HG02642 (cell line): ENCODE measurements around the gene EGLN2.
"Not testable (repeated sequence)": the region's sequence is repeated elsewhere in the genome, so short reads cannot be mapped to it uniquely, and the experiment has no call there.

Source experiments
- ATAC-seq: cut with Tn5 transposase; IDR thresholded peaks from one replicate; pipeline ENCODE4 v1.9.1; 2021; ENCODE audit warnings: mild to moderate bottlenecking; ENCODE audit not compliant: unreplicated experiment, poor library complexity

The EGLN2 gene

DNA sequence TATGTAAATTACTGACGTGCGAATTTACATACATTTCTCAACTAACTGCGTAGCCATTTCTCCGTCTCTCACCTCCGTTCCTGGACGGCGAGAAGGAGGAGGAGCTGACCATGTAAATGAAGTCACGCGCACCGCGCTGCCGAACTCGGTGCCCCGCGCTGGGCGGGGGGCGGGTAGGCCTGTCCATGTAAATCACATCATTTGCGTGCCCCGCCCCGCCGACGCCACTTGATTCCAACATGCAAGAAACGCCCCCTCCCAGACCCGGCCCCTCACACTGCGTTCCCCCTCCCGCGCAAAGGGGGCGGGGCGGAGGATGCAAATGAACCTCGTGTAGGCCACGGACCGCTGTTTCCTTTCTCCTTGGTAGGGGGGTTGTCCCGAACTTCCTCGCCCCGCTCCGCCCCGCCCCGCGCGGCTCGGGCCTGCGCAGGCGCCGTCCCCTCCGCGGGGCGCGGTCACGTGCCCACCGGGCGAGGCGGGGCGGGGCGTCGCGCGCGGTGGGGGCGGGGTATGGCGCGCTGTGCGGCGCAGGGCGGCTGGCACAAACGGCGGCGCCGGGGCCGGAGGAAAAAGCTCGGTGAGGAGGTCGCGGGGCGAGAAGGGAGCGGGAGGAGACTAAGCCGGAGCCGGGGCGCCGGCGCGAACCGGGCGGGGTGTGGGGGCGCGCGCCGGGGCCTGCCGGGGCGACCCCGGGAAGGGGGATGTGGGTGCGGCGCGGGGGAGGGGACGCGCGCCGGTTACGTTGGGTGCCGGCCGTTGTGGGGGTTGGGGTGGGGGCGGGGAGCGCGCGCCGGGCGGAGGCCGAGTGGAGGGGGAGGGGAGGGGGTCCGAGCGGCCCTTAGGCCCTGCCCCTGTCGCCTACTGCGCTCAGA is at the start of gene EGLN2:
EGLN2 (plus strand) TSS at position 509 of the 875 bp plus-strand sequence. CDS start 1,382 bp downstream, outside the sequence.
- peak; percentile 81 for ATAC-seq

DNA sequence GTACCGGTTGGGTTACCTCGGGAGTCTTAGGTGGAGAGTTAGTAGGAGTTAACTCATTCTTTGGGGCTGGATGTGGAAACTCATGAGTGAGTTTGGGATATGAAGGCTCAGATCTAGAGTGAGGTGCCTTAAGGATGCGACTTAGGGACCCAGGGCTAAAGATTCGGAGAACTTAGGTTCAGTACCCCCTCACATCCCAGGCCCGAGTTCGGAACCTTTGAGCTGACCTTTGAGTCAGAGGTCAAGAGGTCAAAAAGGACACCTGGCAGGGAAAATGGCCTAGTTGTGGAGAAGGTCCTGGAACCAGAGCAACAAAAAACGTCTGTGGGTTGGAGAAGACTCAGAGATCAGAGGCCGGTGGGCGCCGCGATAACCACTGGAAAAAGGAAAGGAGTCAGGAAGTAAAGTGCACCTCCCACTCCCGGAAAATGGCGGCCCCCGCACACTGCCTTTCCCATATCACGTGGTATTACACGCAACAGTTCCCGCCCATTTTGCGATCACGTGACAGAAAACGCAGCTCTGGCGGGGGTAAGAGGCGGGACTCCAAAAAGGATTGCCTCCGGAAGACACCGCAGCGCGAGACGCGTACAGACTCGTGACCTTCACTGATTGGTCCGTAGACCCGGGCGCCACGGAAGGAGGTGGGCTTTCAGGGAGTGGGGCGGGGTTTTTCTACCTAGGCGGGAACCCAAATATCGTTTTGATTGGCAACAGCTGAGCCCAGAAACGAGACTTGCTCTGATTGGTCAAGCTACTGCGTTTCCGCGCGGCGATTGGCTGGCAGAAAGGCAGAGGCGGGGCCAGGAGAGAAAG is 48.7 kb upstream of the EGLN2 start, which contains the start of gene ACTMAP:
ACTMAP (minus strand) TSS at position 420 of the 816 bp plus-strand sequence. CDS start 674 bp downstream, outside the sequence.
- ATAC-seq: peak; percentile 88

DNA sequence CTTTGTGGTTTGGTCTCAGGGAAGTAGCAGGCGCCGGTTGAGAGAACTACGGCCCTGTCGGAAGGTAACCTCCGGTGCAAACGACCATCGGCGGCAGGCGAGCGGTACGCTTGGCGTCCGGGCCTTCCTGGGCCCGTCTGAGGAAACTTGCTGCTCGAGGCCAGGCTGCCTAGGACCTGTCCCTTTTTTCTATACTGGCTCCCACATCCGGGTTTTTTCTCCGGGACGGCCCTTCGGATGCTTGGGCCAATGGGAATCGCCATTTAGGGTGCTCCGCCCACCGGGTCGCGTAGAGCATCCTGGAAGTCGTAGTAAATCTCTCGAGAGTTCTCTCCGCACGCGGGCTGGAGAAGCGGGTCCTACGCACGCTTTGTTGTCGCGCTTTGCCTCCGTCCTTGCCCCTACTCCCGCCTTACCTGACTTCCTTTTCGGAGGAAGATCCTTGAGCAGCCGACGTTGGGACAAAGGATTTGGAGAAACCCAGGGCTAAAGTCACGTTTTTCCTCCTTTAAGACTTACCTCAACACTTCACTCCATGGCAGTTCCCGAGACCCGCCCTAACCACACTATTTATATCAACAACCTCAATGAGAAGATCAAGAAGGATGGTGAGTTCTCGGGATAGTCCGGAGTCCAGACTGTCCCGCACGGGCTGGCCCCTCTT is 48.0 kb upstream of the EGLN2 start, which contains the start of gene SNRPA:
SNRPA (plus strand) TSS at position 330 of the 664 bp plus-strand sequence; CDS start at position 536, 206 bp downstream.
- ATAC-seq: peak; percentile 68

GRCh38 chr19:40752257-40752781 is 46.7 kb upstream of the EGLN2 start:
- no peak for ATAC-seq

DNA sequence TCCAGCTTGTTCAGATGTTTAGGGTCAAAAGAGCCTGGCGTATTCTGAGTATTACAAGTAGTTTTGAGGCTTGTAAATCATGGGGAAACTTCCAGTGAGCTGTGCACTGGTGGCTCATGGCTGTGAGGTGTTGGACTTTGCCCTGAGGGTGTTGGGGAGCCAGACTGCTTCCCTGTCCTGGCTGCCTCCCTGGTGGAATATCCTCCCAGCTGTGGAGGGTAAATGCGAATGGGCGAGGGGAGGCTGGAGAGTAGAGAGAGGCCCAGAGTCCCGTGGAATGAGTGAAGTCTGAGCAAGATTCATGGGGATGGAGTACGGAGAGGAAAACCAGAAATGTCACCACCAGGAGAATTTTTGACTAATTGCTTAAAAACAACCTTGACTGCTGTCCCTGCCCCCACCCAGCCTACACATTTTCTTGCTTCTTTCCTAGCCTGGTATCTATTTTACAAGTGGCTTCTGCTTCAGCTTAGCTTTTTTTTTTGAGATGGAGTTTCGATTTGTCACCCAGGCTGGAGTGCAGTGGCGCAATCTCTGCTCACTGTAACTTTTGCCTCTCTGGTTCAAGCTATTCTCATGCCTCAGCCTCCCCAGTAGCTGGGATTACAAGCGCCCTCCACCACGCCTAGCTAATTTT is 44.3 kb upstream of the EGLN2 start:
- ATAC-seq: no peak

DNA sequence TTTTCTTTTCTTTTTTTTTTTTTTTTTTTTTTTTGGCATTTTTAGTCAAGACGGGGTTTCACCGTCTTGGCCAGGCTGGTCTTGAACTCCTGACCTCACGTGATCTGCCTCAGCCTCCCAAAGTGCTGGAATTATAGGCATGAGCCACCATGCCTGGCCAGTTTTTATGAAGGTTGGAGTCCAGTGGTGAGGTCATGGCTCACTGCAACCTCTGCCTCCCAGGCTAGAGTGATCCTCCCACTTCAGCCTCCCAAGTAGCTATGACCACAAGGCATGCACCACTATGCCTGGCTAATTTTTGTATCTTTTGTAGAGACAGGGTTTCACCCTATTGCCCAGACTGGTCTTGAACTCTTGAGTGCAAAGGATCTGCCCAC is 43.8 kb upstream of the EGLN2 start:
- no peak for ATAC-seq

GRCh38 chr19:40755791-40756190 is 43.2 kb upstream of the EGLN2 start:
- ATAC-seq: no peak

GRCh38 chr19:40756502-40757110 is 42.4 kb upstream of the EGLN2 start:
- ATAC-seq: no peak

GRCh38 chr19:40758491-40758890 is 40.5 kb upstream of the EGLN2 start:
- no peak for ATAC-seq

DNA sequence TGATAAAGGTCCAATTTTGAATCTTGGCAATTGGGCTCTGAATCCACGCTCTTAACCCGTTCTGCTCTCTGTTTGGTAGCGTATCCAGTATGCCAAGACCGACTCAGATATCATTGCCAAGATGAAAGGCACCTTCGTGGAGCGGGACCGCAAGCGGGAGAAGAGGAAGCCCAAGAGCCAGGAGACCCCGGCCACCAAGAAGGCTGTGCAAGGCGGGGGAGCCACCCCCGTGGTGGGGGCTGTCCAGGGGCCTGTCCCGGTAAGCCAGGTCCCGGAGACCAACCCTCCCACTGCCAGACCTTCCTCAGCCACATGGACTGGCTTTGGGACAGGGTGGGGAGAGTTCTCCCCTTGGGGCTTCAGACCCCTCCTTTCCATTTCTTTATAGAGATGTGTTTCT is 39.6 kb upstream of the EGLN2 start:
- ATAC-seq: no peak

DNA sequence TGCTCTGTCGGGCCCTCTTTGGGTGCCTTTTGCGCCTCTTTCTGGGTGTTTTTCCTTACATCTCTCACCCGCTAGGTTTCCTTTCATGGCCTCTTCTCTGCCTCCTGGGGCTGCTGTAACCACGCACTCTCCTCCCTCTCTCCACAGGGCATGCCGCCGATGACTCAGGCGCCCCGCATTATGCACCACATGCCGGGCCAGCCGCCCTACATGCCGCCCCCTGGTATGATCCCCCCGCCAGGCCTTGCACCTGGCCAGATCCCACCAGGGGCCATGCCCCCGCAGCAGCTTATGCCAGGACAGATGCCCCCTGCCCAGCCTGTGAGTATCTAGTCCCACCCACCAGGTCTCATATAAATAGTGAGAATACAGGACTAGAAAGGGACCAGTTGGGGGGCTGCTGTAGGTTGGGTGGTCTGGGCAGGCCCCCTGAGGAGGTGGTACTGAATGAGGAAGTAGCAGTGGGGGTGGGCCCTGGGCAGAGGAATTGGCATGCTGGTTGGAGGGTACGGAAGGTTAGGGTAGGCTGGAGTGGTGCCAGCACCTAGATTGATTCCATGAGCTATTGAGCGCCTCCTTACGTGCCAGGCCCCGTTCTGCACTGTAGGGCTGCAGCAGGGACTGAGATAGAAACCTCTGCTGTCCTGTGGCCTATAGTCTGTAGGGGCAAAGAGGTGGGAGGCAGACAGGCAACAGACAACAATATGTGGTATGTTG is 36.1 kb upstream of the EGLN2 start:
- ATAC-seq: no peak

GRCh38 chr19:40763526-40763925 is 35.5 kb upstream of the EGLN2 start:
- no peak for ATAC-seq

- ATAC-seq: no peak
These were observed 35.0 kb upstream of the EGLN2 start for GRCh38 chr19:40763963-40764362.

DNA sequence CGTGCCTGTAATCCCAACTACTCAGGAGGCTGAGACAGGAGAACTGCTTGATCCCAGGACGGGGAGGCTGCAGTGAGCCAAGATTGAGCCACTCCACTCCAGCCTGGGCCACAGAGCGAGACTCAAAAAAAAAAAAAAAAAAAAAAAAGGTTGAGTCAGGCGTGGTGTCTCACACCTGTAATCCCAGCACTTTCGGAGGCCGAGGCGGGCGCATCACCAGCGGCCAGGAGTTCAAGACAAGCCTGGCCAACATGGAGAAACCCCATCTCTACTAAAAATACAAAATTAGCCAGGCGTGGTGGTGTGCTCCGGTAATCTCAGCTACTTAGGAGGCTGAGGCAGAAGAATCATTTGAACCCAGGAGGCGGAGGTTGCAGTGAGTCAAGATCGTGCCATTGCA is 32.6 kb upstream of the EGLN2 start:
- ATAC-seq: not testable (repeated sequence)

DNA sequence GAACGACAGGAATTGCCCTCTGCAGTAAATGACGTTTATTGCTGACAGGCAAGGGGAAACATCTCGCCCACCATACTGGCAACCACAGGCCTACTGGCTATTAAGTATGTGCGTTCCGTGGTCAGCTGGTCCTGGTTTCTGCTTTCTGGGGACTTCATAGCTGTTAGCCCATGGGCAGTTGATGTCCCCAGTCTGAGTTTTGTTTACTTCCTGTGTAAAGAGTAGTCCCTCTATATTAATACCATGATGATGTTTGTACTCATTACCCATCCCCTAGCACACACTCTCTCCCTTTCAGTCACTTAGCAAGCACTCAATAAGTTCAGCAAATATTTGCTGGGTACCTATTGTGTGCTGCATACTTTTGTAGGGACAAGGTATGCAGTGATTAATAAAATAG is 30.1 kb upstream of the EGLN2 start:
- no peak for ATAC-seq

DNA sequence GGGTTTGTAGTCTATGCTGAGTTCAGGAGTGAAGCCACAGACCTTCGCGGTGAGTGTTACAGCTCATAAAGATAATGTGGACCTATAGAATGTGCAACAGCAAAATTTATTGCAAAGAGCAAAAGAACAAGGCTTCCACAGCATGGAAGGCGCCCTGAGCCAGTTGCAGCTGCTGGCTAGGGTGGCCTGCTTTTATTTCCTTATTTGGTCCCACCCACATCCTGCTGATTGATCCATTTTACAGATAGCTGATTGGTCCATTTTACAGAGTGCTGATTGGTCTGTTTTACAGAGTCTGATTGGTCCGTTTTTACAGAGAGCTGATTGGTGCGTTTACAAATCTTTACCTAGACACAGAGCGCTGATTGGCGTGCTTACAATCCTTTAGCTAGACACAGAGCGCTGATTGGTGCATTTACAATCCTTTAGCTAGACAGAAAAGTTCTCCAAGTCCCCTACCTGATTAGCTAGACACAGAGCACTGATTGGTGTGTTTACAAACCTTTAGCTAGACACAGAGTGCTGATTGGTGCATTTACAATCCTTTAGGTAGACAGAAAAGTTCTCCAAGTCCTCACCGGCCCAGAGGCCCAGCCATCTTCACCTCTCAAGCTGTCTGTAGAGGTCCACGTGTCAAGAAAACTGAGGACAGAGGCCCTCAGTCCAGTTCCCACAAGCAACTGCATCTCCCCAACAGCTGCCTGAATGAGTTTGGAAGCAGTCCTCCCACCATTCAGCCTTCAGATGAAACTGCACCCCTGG is 27.7 kb upstream of the EGLN2 start:
- ATAC-seq: not testable (repeated sequence)

GRCh38 chr19:40774916-40775631 is 23.9 kb upstream of the EGLN2 start, which contains the start of gene MIA:
Gene MIA (plus strand): TSS chr19:40775521. CDS start chr19:40775543, 22 bp downstream.
- ATAC-seq: no peak
